GM20431 (cell line): ENCODE measurements around the gene MGLL.

ENCODE experiments used
- in situ Hi-C: fragments of 300-500 bp; cut with MseI, MboI; formaldehyde crosslinking; loops from one replicate; pipeline ENCODE4 v1.15.0; 2020; ENCODE audit warnings: low sequenced_read_pairs; ENCODE audit not compliant: unreplicated experiment

MGLL gene

DNA sequence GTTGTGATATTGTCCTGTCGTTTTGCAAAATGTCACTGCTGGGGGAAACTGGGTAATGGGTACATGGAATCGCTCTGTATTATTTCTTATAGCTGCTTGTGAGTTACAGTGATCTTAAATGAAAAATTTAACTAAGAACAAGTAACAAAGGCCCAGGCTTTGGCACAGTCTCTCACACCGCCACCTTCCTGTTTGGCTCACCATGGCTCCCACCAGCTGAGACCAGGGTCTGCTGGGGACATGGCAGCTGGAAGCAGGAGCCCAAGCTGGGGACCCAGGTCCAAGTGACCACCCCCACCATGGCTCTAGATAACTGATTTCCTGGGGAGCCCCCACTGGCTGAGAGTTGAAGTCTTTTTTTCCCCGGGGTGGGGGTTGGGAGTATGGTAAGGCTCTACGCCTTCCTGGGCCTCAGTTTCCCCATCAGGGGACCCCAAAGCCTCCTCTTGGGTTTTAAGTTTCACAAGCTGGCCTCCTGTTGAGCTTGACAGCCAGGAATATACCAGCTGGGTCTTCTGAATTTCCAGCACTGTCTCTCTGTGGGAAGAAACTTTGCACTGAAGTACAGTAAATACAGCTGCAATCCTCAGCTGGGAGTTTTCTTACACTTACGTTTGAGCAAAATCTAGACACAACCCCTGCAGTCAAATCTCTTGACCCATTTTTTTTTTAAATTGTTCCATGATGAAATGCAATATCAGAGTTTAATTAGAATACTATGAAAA, 123.5 kb downstream of the MGLL start:
- in situ Hi-C loops = no loop called here

DNA sequence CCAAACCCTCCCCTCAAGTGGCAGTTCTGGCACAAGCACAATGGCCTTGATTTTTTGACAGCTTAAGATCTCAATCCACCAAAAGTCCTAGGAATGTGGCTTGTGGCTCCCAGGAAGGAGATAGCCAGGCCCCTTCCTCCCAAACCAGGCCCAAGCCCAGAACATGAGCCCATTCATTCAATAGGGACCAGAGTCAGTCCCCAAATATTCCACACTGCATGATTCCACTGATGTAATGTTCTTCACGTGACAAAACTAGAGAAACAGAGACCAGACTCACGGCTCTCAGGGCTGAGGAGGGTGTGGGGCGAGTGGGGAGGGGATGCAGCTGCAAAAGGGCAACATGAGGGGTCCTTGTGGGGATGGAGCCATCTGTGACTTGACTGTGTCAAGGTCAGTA, 124.0 kb downstream of the MGLL start:
- in situ Hi-C loops = no loop called here

DNA sequence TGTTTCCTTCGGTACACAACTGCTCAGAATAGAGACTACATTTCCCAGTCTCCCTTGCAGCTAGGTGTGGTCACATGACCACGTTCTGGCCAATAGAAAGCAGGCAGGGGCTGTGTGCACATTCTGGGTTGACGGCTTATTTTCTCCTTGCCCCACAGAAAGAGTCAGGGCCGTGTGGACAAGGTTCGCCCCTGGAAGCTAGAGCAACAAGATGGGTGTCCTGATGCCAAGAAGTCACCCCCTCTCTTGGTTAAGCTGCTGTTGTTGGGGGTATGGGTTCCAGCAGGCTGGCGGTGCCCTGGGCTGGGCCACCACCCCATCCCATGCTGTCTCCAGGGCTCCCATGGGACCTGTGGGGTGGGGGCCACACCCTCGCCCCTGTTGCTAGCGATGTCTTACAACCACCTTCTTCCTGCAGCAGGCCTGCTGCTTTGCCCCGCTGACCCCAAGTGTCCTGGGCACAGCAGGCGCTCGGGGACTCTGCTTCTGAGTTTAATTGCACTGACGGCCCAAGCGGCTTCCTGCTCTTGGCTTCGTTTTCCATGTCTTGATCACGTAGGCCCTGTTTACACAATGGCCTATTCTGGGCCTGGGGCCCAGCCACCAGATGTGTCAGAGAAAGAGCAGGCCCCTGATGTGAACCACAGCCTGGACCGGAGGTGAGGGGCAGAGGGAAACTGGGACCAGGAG, 124.6 kb downstream of the MGLL start:
- in situ Hi-C loops = no loop called here

DNA sequence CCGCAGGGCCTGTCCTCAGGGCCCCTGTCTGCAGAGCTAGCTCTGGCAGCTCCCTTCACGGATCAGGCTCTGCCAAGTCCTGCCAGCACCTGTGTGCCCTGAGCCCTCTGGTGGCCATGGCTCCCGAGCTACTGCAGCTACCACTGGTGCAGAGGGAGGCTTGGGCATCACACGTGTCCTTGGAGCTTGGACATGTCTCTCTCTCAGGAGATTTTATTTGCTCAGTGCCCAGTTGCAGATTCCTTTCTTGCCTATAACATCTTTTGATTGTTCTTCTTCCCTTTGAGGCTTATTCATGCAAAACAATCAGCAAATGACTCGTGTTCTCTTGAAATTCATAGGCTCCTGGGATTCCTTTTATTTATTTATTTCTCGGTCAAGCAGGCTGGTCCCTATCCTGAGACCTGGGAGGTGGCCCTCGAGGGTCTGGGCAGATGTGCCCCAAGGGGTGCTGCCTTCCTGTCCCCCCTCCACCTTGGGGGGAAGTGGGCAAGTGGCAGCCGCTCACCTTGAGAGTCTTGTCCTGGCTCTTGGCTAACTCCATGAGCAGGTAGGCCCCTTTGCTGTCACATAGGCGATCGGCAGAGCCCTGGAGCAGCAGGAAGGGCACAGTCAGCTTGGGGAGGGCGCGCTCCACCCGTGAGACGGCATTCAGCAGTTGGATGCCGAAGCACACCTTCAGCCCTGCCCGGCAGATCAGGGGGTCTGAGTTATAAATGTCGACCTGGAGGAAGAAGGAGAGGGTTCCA, 127.7 kb downstream of the MGLL start:
- in situ Hi-C loops = no loop called here

DNA sequence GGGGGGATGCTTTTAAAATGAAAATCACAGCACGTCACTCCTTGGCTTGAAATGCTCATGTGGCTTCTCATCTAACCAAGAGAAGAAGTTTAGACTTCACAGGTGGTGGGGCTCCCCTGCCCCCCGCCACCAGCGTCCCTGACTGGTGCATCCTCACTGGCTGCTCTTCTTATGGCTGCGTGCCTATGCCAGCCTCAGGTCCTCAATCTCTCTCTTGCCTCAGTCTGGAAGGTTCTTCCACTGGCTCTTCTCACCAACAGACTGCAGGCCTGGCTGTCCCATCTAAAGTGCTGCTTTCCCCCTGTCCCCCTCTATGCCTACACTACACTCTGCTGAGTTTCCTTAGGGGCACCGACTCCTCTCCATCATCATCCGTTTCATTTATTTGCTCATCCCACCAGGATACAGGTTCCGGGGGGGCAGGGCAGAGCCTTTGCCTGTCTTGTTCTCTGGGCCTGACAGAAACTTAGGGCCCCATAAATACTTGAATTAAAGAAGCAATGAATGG, 128.9 kb downstream of the MGLL start:
- in situ Hi-C loops = no loop called here

DNA sequence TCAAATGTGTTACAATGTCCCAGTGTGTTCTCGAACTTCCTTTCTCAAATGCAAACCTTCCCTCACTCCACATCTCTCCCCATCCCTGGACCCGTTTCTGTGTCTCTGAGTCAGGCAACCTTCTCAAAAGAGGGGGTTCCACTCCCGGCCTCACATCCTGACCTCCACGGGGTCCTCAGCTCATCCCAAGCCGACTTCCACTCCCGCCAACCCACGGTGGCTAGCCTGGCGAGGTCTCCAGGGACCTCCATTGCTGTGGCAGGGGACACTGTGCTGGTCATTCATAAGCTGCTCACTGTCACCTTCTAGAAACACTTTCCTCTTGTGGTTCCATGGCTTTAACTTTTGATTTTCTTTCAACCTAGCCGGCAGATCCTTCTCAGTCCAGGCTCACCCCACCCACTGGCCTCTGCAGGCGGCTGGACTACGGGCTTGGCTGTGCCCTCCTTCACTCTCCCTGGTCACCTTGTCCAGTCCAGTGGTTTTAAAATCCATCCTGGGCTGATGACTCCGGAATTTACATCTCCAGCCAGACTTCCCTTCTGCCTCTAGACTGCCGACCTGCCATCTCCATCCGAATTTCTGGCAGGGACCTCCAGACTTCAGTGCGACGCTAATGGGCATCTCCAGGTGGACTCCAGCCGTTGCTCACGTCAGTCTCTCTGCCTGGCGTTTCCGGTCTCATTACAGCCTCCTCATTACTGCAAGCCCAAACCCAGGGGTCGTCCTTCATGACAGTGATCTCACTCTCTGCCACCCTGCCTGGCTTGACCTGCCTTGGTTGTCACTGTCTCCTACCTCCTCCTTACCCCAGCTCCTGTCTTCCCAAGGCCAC, 129.6 kb downstream of the MGLL start:
- in situ Hi-C loops = no loop called here

DNA sequence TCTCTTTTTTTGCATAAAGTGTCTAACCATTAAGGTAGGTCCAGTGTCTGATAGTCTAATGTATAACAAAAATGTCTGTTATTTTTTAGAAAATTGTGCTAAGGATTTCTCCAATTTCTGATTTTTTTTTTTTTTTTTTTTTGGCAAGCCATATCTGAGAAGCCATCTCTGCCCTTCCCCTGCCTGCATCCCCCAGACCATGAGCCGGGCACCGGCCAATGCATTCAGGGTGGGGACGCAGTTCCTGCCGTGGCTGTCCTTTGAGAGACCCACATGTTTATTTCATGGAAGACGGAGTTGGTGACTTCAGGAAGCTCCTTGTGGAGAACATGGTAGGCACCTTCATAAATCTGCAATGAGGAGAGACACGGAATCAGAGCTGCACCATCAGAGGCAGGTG, 130.3 kb downstream of the MGLL start:
- in situ Hi-C loops = no loop called here

DNA sequence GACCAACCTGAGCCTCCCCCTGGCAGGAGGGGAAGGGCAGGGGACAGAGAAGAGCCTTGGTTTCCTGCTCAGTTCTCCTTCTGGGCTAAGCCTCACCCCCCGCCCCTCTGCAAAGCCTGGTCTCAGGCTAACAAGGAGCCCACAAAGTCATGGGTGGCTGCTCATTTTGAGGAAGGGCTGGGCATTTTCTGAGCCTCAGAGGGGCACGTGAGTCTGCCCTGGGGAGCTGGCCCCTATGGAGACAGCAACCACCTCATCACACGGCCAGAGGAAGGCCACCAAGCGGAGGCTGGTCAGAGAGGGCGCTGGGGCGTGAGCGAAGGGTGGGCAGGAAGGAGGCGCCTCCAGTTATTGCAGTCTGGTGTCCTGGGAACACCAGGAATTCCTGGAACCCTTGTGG, 130.8 kb downstream of the MGLL start:
- in situ Hi-C loops = no loop called here

DNA sequence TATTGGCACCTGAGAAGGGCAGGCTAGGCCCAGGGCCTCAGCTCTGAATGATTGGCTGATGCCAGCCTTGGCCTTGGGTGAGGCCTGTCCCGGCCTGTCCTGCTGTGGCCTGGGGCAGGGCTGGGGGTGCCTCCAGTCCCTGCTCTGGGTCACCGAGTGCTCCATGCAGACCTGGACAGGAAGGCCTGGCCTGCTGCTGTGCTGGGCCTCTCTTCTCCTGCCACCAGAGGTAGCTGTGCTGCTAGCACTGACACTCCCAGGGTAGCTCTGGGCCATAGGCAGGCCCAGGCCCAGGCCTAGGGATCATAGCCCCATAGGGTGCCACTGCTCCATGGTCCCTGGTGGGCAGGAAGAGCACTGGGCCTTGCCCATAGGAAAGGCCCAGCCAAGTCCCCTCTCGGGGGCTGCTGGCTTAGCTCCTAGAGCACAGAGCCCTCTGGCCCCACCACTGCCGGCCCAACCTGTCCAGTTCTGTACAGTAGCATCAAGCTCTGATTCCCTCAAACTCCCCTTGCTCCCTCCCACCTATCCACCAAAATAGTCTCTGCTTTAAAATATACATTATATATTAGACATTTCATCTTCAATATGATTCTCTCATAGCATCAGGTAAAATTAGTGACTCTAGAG, 131.4 kb downstream of the MGLL start:
- in situ Hi-C loops = no loop called here

DNA sequence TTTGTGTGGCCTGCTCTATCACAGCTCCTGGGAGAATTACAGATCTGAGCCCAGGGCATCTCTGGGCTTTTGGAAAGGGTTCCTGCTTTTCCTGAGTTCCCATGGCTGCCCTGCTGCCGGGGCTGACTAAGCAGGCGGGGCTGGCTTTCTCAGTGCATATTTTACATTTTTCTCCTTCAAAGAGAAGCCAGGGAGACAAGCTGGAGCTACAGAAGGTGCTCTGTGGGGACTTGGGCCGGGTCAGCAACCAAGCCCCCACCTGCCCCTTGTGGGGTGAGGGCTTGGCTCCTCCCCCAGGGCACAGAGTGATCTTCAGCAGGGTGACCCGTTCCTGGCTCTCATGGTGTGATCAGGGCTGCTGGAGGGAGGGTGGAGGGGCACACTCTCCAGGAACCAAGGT, 132.2 kb downstream of the MGLL start:
- in situ Hi-C loops = no loop called here

DNA sequence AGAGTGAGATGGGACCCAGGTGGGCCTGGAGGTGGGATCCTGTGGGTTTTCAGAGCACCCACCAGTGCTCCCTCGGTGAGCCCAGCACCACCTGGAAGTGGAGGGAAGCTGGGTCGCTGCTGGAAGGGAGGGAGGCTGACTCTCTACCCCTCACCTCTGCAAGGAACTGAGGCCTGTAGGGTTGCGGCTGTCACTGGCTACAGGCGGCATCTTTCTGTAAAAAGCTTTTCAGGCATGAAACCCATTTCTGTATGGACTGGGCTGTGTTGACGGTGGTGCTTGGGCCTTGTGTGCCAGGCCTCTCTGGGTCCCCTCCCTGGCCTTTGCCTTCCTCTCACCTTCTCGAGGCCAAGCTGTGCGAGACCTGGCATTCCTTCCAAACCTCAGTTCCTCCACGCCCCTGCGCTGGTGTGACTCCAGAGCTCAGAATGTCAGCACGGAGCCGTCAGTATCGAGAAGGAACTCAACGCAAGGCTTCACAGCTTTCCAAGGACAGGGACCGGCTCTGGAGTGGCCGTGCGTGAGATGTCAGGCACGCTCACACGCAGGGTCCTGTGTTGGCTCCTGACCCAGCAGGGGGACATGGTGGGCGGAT, 133.0 kb downstream of the MGLL start:
- in situ Hi-C loops = no loop called here

DNA sequence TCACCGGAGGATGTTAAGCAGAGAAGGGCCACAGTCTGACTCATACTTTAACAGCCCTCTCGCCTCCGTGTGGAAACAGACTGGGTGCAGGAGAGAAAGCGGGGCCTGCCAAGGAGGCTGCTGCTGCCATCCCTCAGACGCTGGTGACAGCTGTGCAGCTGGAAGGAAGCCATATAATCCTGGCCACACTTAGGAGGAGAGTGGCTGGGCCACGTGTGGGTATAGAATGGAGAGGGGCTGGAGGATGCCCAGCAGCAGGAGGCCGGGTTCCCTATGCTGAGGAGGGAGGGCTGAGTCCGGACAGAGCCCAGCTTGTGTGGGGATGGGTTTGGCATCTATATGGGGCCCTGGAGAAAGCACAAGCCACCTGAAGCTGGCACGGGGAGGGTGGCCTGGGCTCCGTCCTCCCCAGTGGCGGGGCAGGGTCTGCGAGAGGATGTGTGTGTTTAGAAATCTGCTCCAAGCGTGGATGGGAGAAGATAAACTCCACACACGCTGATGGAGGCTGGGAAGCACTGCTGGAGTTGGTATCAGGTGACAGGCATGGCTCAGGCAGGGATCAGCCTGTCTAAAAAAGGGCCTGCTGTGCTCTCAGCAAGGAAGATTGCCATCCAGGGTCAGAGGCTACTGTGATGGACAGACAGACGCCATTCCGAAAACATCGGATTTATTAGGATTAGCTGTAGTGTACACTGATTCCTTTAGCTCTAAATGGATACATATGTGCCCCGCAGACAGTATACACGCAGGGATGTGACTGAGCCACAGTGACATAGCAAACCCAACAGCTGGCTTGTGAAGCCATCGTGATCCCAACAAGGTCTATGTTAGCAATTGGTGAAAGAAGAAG, 133.7 kb downstream of the MGLL start:
- in situ Hi-C loops = no loop called here

DNA sequence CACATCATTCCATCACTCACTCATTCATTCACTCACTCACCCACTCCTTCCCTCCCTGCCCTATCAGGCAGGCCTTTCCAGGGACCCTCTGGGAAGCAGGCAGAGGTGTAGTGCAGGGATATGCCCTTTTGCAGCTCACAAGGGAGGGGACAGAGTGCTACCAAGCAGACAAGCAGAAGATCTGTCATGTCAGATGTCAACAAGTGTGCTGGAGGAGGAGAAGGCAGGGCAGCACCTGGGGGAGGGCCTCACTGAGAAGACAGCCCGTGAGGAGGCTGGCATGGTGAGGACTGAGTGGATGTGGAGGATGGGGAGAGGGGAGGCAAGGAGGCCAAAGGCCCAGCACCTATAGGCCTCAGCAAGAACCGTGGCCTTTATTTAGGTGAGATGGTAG, 134.3 kb downstream of the MGLL start:
- in situ Hi-C loops = no loop called here

DNA sequence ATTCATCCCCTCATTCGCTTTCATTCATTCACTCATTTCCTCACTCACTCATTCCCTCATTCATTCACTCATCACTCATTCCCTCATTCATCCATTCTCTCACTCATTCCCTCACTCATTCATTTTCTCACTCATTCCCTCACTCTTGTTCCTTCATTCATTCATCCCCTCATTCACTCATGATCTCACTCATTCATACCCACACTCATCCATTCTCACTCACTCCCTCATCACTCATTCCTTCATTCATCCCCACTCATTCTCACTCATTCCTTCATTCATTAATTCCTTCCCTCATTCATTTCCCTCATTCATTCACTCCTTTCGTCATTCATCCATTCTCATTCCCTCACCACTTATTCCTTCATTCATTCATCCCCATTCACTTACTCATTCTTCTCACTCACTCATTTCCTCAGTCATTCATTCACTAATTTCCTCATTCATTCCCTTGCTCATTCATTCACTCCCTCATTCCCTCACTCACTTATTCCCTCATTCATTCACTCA, 135.0 kb downstream of the MGLL start:
- in situ Hi-C loops = no loop called here

DNA sequence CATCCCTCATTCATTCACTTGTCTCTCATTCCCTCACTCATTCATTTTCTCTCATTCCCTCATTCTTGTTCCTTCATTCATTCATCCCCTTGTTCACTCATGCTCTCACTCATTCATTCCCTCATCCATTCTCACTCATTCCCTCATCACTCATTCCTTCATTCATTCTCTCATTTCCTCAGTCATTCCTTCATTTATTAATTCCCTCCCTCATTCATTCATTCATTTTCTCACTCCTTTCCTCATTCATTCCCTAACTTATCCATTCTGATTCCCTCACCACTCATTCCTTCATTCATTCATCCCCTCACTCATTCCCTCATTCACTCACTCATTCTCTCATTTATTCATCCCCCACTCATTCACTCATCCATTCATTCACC, 135.8 kb downstream of the MGLL start:
- in situ Hi-C loops = no loop called here

DNA sequence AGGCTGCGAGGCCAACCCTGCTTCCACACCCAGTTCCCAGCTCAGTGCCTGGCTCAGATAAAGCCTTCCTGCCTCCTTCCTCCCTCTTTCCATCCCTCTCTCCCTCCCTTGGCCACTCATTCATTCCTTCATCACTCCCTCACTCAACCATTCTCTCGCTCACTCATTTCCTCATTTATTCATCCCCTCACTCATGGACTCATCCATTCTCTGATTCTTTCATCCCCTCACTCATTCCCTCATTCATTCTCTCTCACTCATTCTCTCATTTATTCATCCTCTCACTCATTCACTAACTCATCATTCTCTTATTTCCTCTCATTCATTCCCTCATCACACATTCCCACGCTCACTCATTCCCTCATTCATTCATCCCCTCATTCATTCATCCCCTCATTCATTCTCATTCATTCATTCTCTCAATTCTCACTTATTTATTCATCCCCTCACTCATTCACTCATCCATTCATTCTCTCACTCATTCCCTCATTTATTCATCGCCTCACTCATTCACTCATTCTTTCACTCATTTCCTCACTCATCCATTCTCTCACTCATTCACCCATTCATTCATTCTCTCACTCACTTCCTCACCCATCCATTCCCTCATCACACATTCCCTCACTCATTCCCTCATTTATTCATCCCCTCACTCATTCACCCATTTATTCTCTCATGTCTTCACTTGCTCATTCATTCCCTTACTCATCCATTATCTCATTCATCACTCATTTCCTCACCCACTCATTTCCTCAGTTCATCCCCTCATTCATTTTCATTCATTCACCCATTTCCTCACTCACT, 136.4 kb downstream of the MGLL start:
- in situ Hi-C loops = no loop called here

DNA sequence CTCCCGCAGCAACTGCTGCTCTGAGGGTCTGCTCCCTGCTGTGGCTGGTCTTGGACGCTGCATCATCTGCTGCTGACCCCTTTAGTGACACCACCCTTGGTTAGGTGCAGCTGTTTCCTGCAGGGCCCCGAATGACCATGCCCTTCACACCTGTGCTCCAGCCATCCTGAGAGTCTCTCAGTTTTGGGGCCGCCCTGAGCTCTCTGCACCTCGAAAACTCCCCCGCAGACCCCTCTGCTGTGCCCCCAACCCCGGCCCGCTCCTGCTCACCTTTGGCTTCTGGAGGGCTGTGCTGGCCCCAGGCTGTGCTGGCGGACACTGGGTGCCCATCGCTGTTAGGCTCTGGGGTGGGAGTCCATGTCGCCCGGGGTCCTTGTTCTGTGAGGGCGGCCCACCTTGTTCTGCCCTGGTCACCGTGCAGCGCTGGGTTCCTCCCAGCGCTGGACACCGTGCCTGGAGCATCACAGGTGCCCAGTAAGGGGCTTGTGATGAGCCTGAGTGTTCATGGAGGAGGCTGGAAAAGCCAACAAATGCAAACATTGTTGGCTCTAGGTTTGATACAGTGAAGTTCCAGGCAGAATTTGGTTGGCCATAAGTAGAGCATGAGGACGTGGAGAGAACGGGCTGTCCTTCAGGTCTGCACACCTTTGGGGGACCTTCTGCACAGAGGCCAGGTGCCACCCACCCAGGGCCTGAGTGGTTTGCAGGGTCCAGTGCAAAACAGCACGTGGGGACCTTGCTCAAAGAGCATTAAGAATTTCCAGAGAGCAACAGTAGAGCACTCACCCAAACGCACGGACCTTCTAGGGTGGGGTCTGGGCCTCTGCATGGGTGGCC, 137.2 kb downstream of the MGLL start:
- in situ Hi-C loops = no loop called here
